ENCODE measurements around the gene NUP85. TPM values are rescaled to one million over a fixed set of nuclear protein-coding genes. Genes with fewer than 3 reads are reported as not detected.
A peak's percentile ranks its signal among the peaks of the same experiment; 100 is the strongest.
"Not testable (repeated sequence)": the region's sequence is repeated elsewhere in the genome, so short reads cannot be mapped to it uniquely, and the experiment has no call there.

Gene NUP85
- polyA plus RNA-seq, 4 donors: 58.8 to 78.9 (median 66.6) TPM

- DNase-seq (ENCODE audit: low read depth in 4 of 4, low spot score in 2 of 4): no peak
Observed at GRCh38 chr17:75266316-75267152, 61.1 kb downstream of the NUP85 start.

GRCh38 chr17:75267153-75267410 lies 61.6 kb downstream of the NUP85 start:
- DNase-seq (ENCODE audit: low read depth in 4 of 4, low spot score in 2 of 4): no peak

GRCh38 chr17:75267411-75268232 lies 62.1 kb downstream of the NUP85 start:
- DNase-seq (ENCODE audit: low read depth in 4 of 4, low spot score in 2 of 4): no peak

- no peak for DNase-seq (ENCODE audit: low read depth in 4 of 4, low spot score in 2 of 4)
Observed at GRCh38 chr17:75269844-75270217, 64.4 kb downstream of the NUP85 start.

- DNase-seq (ENCODE audit: low read depth in 4 of 4, low spot score in 2 of 4): peak in 2 of 4 donors; percentile 48 to 49
Observed at GRCh38 chr17:75270218-75270965, 64.9 kb downstream of the NUP85 start.

GRCh38 chr17:75270966-75271232 lies 65.4 kb downstream of the NUP85 start, which contains the start of gene MIF4GD:
TSS of gene MIF4GD (minus strand) at chr17:75271231. CDS start at chr17:75270195, 1,036 bp downstream.
- no peak for DNase-seq (ENCODE audit: low read depth in 4 of 4, low spot score in 2 of 4)

- peak in 2 of 4 donors; percentile 57 to 61 for DNase-seq (ENCODE audit: low read depth in 4 of 4, low spot score in 2 of 4)
Observed at GRCh38 chr17:75271233-75271954, 65.9 kb downstream of the NUP85 start.

GRCh38 chr17:75271955-75272847 lies 66.7 kb downstream of the NUP85 start:
- no peak for DNase-seq (ENCODE audit: low read depth in 4 of 4, low spot score in 2 of 4)

GRCh38 chr17:75272848-75273184 lies 67.3 kb downstream of the NUP85 start:
- DNase-seq (ENCODE audit: low read depth in 4 of 4, low spot score in 2 of 4): no peak

- DNase-seq (ENCODE audit: low read depth in 4 of 4, low spot score in 2 of 4): no peak
Observed at GRCh38 chr17:75273977-75274708, 68.7 kb downstream of the NUP85 start.

- no peak for DNase-seq (ENCODE audit: low read depth in 4 of 4, low spot score in 2 of 4)
Observed at GRCh38 chr17:75277664-75278071, 72.2 kb downstream of the NUP85 start.

- DNase-seq (ENCODE audit: low read depth in 4 of 4, low spot score in 2 of 4): not testable (repeated sequence)
Observed at GRCh38 chr17:75280189-75280588, 74.7 kb downstream of the NUP85 start.

- DNase-seq (ENCODE audit: low read depth in 4 of 4, low spot score in 2 of 4): no peak
Observed at GRCh38 chr17:75285123-75285522, 79.6 kb downstream of the NUP85 start.

Other genes with a start within 250 kb of the NUP85 start
- gene HID1, start 232.9 kb upstream of the NUP85 start, polyA plus RNA-seq (ENCODE audit: insufficient read length in 4 of 4): 10 to 100 TPM; 11.6 to 19.1 (median 13.5) TPM
- 10 to 100 TPM in 2 of 4 donors, 1 to 10 TPM in 2; 8.2 to 12.0 (median 10.0) TPM for gene CDR2L, start 218.0 kb upstream of the NUP85 start, polyA plus RNA-seq (ENCODE audit: insufficient read length in 4 of 4)
- 10 to 100 TPM; 26.8 to 29.3 (median 27.7) TPM for gene MRPL58, start 193.0 kb upstream of the NUP85 start, polyA plus RNA-seq (ENCODE audit: insufficient read length in 4 of 4)
- gene ATP5PD, start 158.7 kb upstream of the NUP85 start, polyA plus RNA-seq (ENCODE audit: insufficient read length in 4 of 4): 100 to 1,000 TPM; 281 to 356 (median 320) TPM
- 10 to 100 TPM; 29.7 to 34.6 (median 33.9) TPM for gene KCTD2, start 158.5 kb upstream of the NUP85 start, polyA plus RNA-seq (ENCODE audit: insufficient read length in 4 of 4)
- 10 to 100 TPM; 23.6 to 45.3 (median 33.4) TPM for gene SLC16A5, start 117.7 kb upstream of the NUP85 start, polyA plus RNA-seq (ENCODE audit: insufficient read length in 4 of 4)
- 10 to 100 TPM; 16.6 to 21.5 (median 17.4) TPM for gene ARMC7, start 95.7 kb upstream of the NUP85 start, polyA plus RNA-seq (ENCODE audit: insufficient read length in 4 of 4)
- 10 to 100 TPM; 44.7 to 71.4 (median 61.9) TPM for gene NT5C, start 73.9 kb upstream of the NUP85 start, polyA plus RNA-seq (ENCODE audit: insufficient read length in 4 of 4)
- 100 to 1,000 TPM in 2 of 4 donors, 10 to 100 TPM in 2; 85.8 to 108 (median 93.7) TPM for gene JPT1, start 51.2 kb upstream of the NUP85 start, polyA plus RNA-seq (ENCODE audit: insufficient read length in 4 of 4)
- gene SUMO2, start 22.7 kb upstream of the NUP85 start, polyA plus RNA-seq (ENCODE audit: insufficient read length in 4 of 4): 100 to 1,000 TPM; 626 to 750 (median 696) TPM
- gene GGA3, start 55.9 kb downstream of the NUP85 start, polyA plus RNA-seq (ENCODE audit: insufficient read length in 4 of 4): 10 to 100 TPM; 33.5 to 48.1 (median 41.0) TPM
- gene MRPS7, start 56.2 kb downstream of the NUP85 start, polyA plus RNA-seq (ENCODE audit: insufficient read length in 4 of 4): 10 to 100 TPM; 70.7 to 86.9 (median 76.6) TPM
- gene MIF4GD, start 65.6 kb downstream of the NUP85 start, polyA plus RNA-seq (ENCODE audit: insufficient read length in 4 of 4): 10 to 100 TPM; 19.5 to 23.2 (median 22.1) TPM
- 10 to 100 TPM in 1 of 4 donors, 1 to 10 TPM in 3; 7.3 to 10.2 (median 7.9) TPM for gene SLC25A19, start 83.8 kb downstream of the NUP85 start, polyA plus RNA-seq (ENCODE audit: insufficient read length in 4 of 4)
- gene GRB2, start 200.0 kb downstream of the NUP85 start, polyA plus RNA-seq (ENCODE audit: insufficient read length in 4 of 4): 100 to 1,000 TPM in 2 of 4 donors, 10 to 100 TPM in 2; 91.2 to 109 (median 101) TPM